NB4 (cell line): ENCODE results near the gene SUDS3.

Experiments
- CTCF ChIP-seq: IDR thresholded peaks from one replicate; pipeline ENCODE4 v1.5.1; 2012; ENCODE audit warnings: low read depth, low read length
- MYC ChIP-seq: IDR thresholded peaks from 2 replicates; pipeline ENCODE4 v1.6.1; 2011; ENCODE audit warnings: low read depth, low read length
- POLR2A ChIP-seq: IDR thresholded peaks from 2 replicates; pipeline ENCODE4 v1.6.1; 2011; ENCODE audit warnings: mild to moderate bottlenecking; ENCODE audit not compliant: insufficient read length; ENCODE audit errors: extremely low read depth

GRCh38 chr12:118374909-118375308, 1.4 kb upstream of the SUDS3 start:
- no peak for TF ChIP-seq POLR2A
- TF ChIP-seq CTCF, result no peak
- TF ChIP-seq MYC, result no peak
